Hepatocyte (in vitro differentiated cells): ENCODE measurements around the gene BBX. TPM values are rescaled to one million over a fixed set of nuclear protein-coding genes. Genes with fewer than 3 reads are reported as not detected.

Experiments used
- DNase-seq: peaks from one replicate; pipeline ENCODE4 v3.0.0-alpha.2; 2016; ENCODE audit warnings: low spot score
- H2AFZ ChIP-seq: fragments of 200-600 bp; sonication (generic); 2 replicates; pipeline ENCODE4 v1.6.0; 2016; ENCODE audit warnings: antibody characterized with exemption, mild to moderate bottlenecking
- H3K27ac ChIP-seq: fragments of 200-600 bp; sonication (generic); 2 replicates; pipeline ENCODE4 v1.5.1; 2016; ENCODE audit warnings: mild to moderate bottlenecking
- H3K27me3 ChIP-seq: fragments of 200-600 bp; sonication (generic); 2 replicates; pipeline ENCODE4 v1.6.1; 2016
- H3K36me3 ChIP-seq: fragments of 200-600 bp; sonication (generic); replicated peaks from 2 replicates; pipeline ENCODE4 v1.5.1; 2016; ENCODE audit warnings: low read depth; ENCODE audit not compliant: insufficient read depth
- H3K4me1 ChIP-seq: fragments of 200-600 bp; sonication (generic); 2 replicates; pipeline ENCODE4 v1.5.1; 2016; ENCODE audit warnings: mild to moderate bottlenecking, moderate library complexity; ENCODE audit not compliant: insufficient read depth
- H3K4me2 ChIP-seq: fragments of 200-600 bp; sonication (generic); 2 replicates; pipeline ENCODE4 v1.6.0; 2016
- H3K4me3 ChIP-seq: fragments of 200-600 bp; sonication (generic); 2 replicates; pipeline ENCODE4 v1.5.1; 2016; ENCODE audit warnings: mild to moderate bottlenecking
- H3K79me2 ChIP-seq: fragments of 200-600 bp; sonication (generic); 2 replicates; pipeline ENCODE4 v1.6.0; 2017; ENCODE audit warnings: mild to moderate bottlenecking
- H3K9me2 ChIP-seq: fragments of 200-600 bp; sonication (generic); replicated peaks from 2 replicates; pipeline ENCODE4 v1.6.0; 2017; ENCODE audit warnings: mild to moderate bottlenecking; ENCODE audit not compliant: insufficient read depth
- H3K9me3 ChIP-seq: fragments of 200-600 bp; sonication (generic); 2 replicates; pipeline ENCODE4 v1.5.1; 2016; ENCODE audit warnings: low read depth, mild to moderate bottlenecking
- H4K20me1 ChIP-seq: fragments of 200-600 bp; sonication (generic); 2 replicates; pipeline ENCODE4 v1.6.0; 2016; ENCODE audit warnings: mild to moderate bottlenecking; ENCODE audit not compliant: insufficient read depth, poor library complexity, severe bottlenecking
- CTCF ChIP-seq: fragments of 200-600 bp; sonication (generic); IDR thresholded peaks from 2 replicates; pipeline ENCODE4 v1.5.1; 2016; ENCODE audit warnings: antibody characterized with exemption, mild to moderate bottlenecking; ENCODE audit not compliant: poor library complexity
- EZH2 ChIP-seq: fragments of 200-600 bp; sonication (generic); IDR thresholded peaks from 2 replicates; pipeline ENCODE4 v1.6.1; 2016; ENCODE audit warnings: antibody characterized with exemption, mild to moderate bottlenecking, borderline replicate concordance
- EZH2phosphoT487 ChIP-seq: fragments of 200-600 bp; sonication (generic); IDR thresholded peaks from one replicate; pipeline ENCODE4 v1.6.1; 2018; ENCODE audit warnings: antibody characterized with exemption, mild to moderate bottlenecking, low read depth, moderate library complexity; ENCODE audit not compliant: unreplicated experiment, severe bottlenecking
- WGBS: methylation state at CpG from one replicate; pipeline ENCODE4 v1.1.6; 2016; ENCODE audit warnings: low lambda C conversion rate; ENCODE audit errors: missing lambda C conversion rate; 5-methylcytosine and 5-hydroxymethylcytosine counted together
- polyA plus RNA-seq: library from polyadenylated mRNA; unstranded; fragments of >200 nt; fragmentation: Nextera tagmentation; extraction: Ambion mirVana; gene quantifications from 2 replicates; pipeline ENCODE4 v1.2.1, GENCODE V29; 2016
- total RNA-seq: library from RNA; depleted of rRNA; stranded (reverse); fragments of >200 nt; gene quantifications from 2 replicates; pipeline ENCODE4 v1.2.3, GENCODE V29; 2014

Gene BBX
- total and polyA plus RNA-seq, 2 experiments from 2014 or later = 63.7 to 75.2 TPM

GRCh38 chr3:107829185-107829584 lies 306.4 kb downstream of the BBX start:
- Histone ChIP-seq H3K36me3 (no peaks in the 10 kb centered on the region), H4K20me1 (no peaks in the 10 kb centered on the region), H3K4me2 (no peak overlapping the region), H3K9me3 (no peaks in the 10 kb centered on the region), H3K9me2 (no peaks in the 10 kb centered on the region), H3K79me2 (no peaks in the 10 kb centered on the region), H3K4me1 (peaks cover 8% of the 10 kb centered on the region), H3K27ac (no peak overlapping the region), H3K27me3 (no peaks in the 10 kb centered on the region), H3K4me3 (no peak overlapping the region), H2AFZ (no peak overlapping the region)
- TF ChIP-seq EZH2phosphoT487 (no peak), CTCF (no peak), EZH2 (no peak)
- WGBS = 85% methylated on average over 4 of the region's 4 CpGs
- no peak for DNase-seq

- WGBS = 80% methylated on average over 3 of the region's 3 CpGs
Observed at GRCh38 chr3:107831590-107831989, 308.8 kb downstream of the BBX start.

GRCh38 chr3:107833043-107833442 lies 310.3 kb downstream of the BBX start:
- WGBS = 46% methylated on average over 6 of the region's 6 CpGs
- no peaks in the 10 kb centered on the region for H3K36me3 ChIP-seq
- H3K79me2 ChIP-seq = no peaks in the 10 kb centered on the region
- TF ChIP-seq EZH2phosphoT487 = no peak
- no peak for TF ChIP-seq CTCF
- TF ChIP-seq EZH2 = no peak
- no peak overlapping the region for H2AFZ ChIP-seq
- no peaks in the 10 kb centered on the region for H3K9me3 ChIP-seq
- no peak overlapping the region for H3K27ac ChIP-seq
- H3K4me1 ChIP-seq = peaks cover 5% of the 10 kb centered on the region
- H3K9me2 ChIP-seq = no peaks in the 10 kb centered on the region
- no peaks in the 10 kb centered on the region for H3K27me3 ChIP-seq
- no peak for DNase-seq
- no peak overlapping the region for H3K4me2 ChIP-seq
- no peak overlapping the region for H3K4me3 ChIP-seq
- H4K20me1 ChIP-seq = no peaks in the 10 kb centered on the region

More at GRCh38 chr3:107831590-107831989, 308.8 kb downstream of the BBX start:
- Histone ChIP-seq H3K4me1 (peaks cover 5% of the 10 kb centered on the region), H2AFZ (no peak overlapping the region), H4K20me1 (no peaks in the 10 kb centered on the region), H3K4me3 (no peak overlapping the region), H3K79me2 (no peaks in the 10 kb centered on the region), H3K27ac (no peak overlapping the region), H3K9me2 (no peaks in the 10 kb centered on the region), H3K4me2 (no peak overlapping the region), H3K36me3 (no peaks in the 10 kb centered on the region), H3K9me3 (no peaks in the 10 kb centered on the region), H3K27me3 (no peaks in the 10 kb centered on the region)
- TF ChIP-seq EZH2phosphoT487 (no peak), CTCF (no peak), EZH2 (no peak)
- no peak for DNase-seq
